Transverse colon (tissue), 4 donors: ENCODE results near the gene GPR150. TPM values are rescaled to one million over a fixed set of nuclear protein-coding genes. Genes with fewer than 3 reads are reported as not detected.

Experiments
- DNase-seq: peaks from one replicate; pipeline ENCODE4 v3.0.0-alpha.2; 2019
- H3K27ac ChIP-seq, 4 donors: fragments of 200-600 bp; sonication (generic); 2 replicates each; pipeline ENCODE4 v1.5.1; 2016 to 2018; ENCODE audit warnings: inconsistent platforms in 4 of 4
- H3K27me3 ChIP-seq: fragments of 200-600 bp; sonication (generic); 2 replicates; pipeline ENCODE4 v1.5.1; 2017; ENCODE audit warnings: inconsistent platforms
- H3K36me3 ChIP-seq, 4 donors: fragments of 200-600 bp; sonication (generic); 2 replicates each; pipeline ENCODE4 v1.5.1; 2017 to 2019; ENCODE audit warnings: inconsistent platforms in 4 of 4
- H3K4me1 ChIP-seq, 4 donors: fragments of 200-600 bp; sonication (generic); 2 replicates each; pipeline ENCODE4 v1.5.1; 2017 to 2020; ENCODE audit warnings: inconsistent platforms in 4 of 4
- H3K4me3 ChIP-seq, 4 donors: fragments of 200-600 bp; sonication (generic); 1 replicate in 1 of 4; 2 replicates in 3 of 4; pipeline versions ENCODE4 v1.5.1 to v1.6.1; 2017 to 2019; ENCODE audit warnings: inconsistent platforms in 4 of 4
- H3K9me3 ChIP-seq, 2 donors: fragments of 200-600 bp; sonication (generic); 2 replicates each; pipeline ENCODE4 v1.5.1; 2017 to 2019; ENCODE audit warnings: inconsistent platforms in 2 of 2
- EP300 ChIP-seq: sonication (generic); formaldehyde crosslinking; IDR thresholded peaks from one replicate; pipeline ENCODE4 v1.6.1; 2017; ENCODE audit warnings: antibody characterized with exemption, low read depth
- POLR2A ChIP-seq: fragments of 450-650 bp; IDR thresholded peaks from one replicate; pipeline ENCODE4 v1.6.1; 2016; ENCODE audit warnings: antibody characterized with exemption, mild to moderate bottlenecking, moderate library complexity
- POLR2AphosphoS5 ChIP-seq, 3 donors: sonication (generic); formaldehyde crosslinking; IDR thresholded peaks; one replicate each; pipeline ENCODE4 v1.6.1; 2016; ENCODE audit warnings: antibody characterized with exemption in 3 of 3
- WGBS, 2 donors: methylation state at CpG; one replicate each; pipeline ENCODE4 v1.1.5; 2018; ENCODE audit warnings: low coverage in 1 of 2; 5-methylcytosine and 5-hydroxymethylcytosine counted together
- in situ Hi-C, 4 donors: fragments of 200-750 bp; cut with MboI; loops; one replicate each; pipeline versions ENCODE4 v1.15.0 to v1.15.1; 2017; ENCODE audit warnings: low sequenced_read_pairs in 3 of 4, low pct_ligation_motif_present in 1 of 4, low pct_unique_long_range_greater_than_20kb in 1 of 4
- intact Hi-C: fragments of 100-400 bp; cut with DNase I; formaldehyde crosslinking; loops from one replicate; pipeline ENCODE4 v1.15.1; 2023; ENCODE audit warnings: low total_unique reads
- total RNA-seq, 4 donors: library from RNA; depleted of rRNA; stranded (reverse); fragments of >200 nt; gene quantifications; one replicate each; pipeline ENCODE4 v1.1.0, GENCODE V29; 2016
- TF ChIP-seq, protein P1 (sequence below), 5 experiments: fragments of 200-600 bp in 3 of 5; fragments of 450-650 bp in 2 of 5; sonication (generic) in 3 of 5; IDR thresholded peaks; 1 replicate in 2 of 5; 2 replicates in 3 of 5; pipeline ENCODE4 v1.5.1; 2016 to 2017; ENCODE audit warnings: antibody characterized with exemption in 5 of 5, inconsistent platforms in 3 of 5, mild to moderate bottlenecking in 2 of 5, moderate library complexity in 1 of 5

GPR150 gene
- total RNA-seq, 4 donors from 2014 or later, result 0.41 to 0.60 TPM; not detected in 2

DNA sequence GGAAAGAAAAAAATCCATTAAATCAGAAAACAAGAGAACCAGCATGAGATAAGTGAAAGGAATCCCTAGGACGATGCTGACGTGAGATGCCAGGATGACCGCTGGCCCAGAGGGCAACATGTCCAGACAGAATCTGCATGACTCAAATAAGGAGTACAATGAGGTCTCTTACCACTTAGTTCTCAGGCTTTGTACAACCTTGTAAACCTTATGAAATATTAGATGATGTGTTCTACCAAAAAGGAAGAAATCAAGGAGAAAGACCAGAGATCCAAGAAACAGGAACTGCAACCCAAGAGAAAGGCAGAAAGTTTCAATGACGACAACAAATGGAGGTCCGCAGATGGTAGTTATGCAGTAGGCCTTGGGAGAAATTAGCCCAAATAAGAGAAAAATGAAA lies 2.8 kb upstream of the GPR150 start:
- intact Hi-C loops, result no loop called here
- no peak for TF ChIP-seq EP300
- TF ChIP-seq, protein P1, sequence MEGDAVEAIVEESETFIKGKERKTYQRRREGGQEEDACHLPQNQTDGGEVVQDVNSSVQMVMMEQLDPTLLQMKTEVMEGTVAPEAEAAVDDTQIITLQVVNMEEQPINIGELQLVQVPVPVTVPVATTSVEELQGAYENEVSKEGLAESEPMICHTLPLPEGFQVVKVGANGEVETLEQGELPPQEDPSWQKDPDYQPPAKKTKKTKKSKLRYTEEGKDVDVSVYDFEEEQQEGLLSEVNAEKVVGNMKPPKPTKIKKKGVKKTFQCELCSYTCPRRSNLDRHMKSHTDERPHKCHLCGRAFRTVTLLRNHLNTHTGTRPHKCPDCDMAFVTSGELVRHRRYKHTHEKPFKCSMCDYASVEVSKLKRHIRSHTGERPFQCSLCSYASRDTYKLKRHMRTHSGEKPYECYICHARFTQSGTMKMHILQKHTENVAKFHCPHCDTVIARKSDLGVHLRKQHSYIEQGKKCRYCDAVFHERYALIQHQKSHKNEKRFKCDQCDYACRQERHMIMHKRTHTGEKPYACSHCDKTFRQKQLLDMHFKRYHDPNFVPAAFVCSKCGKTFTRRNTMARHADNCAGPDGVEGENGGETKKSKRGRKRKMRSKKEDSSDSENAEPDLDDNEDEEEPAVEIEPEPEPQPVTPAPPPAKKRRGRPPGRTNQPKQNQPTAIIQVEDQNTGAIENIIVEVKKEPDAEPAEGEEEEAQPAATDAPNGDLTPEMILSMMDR (IDR thresholded peaks at IDR 0.05), result no peak
- TF ChIP-seq POLR2A, result no peak
- TF ChIP-seq POLR2AphosphoS5 (IDR thresholded peaks at IDR 0.05), result no peak
- Histone ChIP-seq H3K4me3 (no peak overlapping the region), H3K27ac (no peak overlapping the region), H3K36me3 (peaks cover 0 to 3% (median 0%) of the 10 kb centered on the region in 4 donors), H3K4me1 (peaks cover 0 to 25% (median 19%) of the 10 kb centered on the region in 4 donors), H3K9me3 (peaks cover 9% of the 10 kb centered on the region in 2 donors), H3K27me3 (peaks cover 3% of the 10 kb centered on the region)
- 72 to 100% methylated on average over 4 to 5 of the region's 5 CpGs for WGBS, 2 donors
- DNase-seq, result no peak
- in situ Hi-C loops, result no loop called here

DNA sequence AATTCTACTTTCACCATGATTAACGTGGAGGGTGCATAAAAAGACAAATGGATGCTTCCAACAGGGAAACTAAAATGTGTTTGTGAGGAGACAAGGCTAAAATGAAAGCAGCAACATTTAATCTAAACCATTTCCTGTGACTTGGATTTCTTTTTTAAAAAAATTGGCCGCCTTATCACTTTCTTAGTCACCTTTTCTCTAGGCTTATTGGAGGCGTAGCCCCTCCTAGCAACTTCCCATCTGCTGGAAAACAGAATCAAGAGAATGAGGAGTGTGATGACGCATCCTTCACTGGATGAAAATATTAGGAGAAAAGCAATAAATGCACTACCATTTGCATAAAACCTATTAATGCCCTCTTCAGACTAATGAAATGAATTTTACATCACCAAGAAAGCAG lies 791 bp upstream of the GPR150 start:
- no peak for DNase-seq

DNA sequence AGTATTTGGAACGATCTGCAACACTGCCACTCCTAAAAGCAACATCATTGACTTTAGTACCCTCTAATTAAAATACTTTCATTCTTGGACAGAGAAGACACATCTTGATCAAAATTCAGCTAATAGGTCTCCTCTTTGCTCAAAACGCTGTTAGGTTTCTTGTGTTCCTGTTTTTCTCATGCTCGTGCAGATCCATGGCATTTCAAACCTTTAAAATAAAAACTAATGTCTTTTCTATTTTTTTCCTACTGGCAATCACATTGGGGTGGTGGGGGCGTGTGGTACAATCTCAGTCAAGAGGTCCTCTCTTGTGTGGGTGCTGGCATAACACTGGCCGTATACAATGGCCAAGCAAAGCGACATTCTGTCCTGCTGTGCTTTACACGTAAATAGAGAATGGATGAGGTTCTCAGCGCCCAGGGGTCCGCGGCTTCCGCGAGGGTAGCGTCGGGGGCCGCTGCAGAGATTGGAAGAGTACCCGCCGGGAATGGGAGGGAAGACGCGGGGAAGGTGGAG lies 315 bp upstream of the GPR150 start:
- Histone ChIP-seq H3K4me3 (peak overlapping the region in 3 of 4 donors; percentile 42 to 66 (median 55)), H3K4me1 (peaks cover 0 to 31% (median 21%) of the 10 kb centered on the region in 4 donors), H3K27me3 (peaks cover 3% of the 10 kb centered on the region), H3K36me3 (no peaks in the 10 kb centered on the region), H3K9me3 (no peaks in the 10 kb centered on the region), H3K27ac (no peak overlapping the region)
- TF ChIP-seq POLR2AphosphoS5 (IDR thresholded peaks at IDR 0.05), result no peak
- TF ChIP-seq POLR2A, result no peak
- TF ChIP-seq EP300, result no peak
- TF ChIP-seq, protein P1 (IDR thresholded peaks at IDR 0.05), result no peak
- 10 to 34% methylated on average over 3 to 19 of the region's 19 CpGs for WGBS, 2 donors
- in situ Hi-C loops, result no loop called here
- intact Hi-C loops, result no loop called here
- DNase-seq, result no peak

More for the DNA sequence above, 791 bp upstream of the GPR150 start:
- WGBS, 2 donors, result 87 to 95% methylated on average over 3 to 4 of the region's 4 CpGs
- intact Hi-C loops, result no loop called here
- Histone ChIP-seq H3K27ac (no peak overlapping the region), H3K9me3 (peaks cover 0 to 2% of the 10 kb centered on the region in 2 donors), H3K4me1 (peaks cover 0 to 31% (median 21%) of the 10 kb centered on the region in 4 donors), H3K36me3 (no peaks in the 10 kb centered on the region), H3K27me3 (peaks cover 3% of the 10 kb centered on the region), H3K4me3 (no peak overlapping the region)
- in situ Hi-C loops, result no loop called here
- no peak for TF ChIP-seq POLR2AphosphoS5 (IDR thresholded peaks at IDR 0.05)
- TF ChIP-seq, protein P1 (IDR thresholded peaks at IDR 0.05), result no peak
- no peak for TF ChIP-seq POLR2A
- TF ChIP-seq EP300, result no peak

DNA sequence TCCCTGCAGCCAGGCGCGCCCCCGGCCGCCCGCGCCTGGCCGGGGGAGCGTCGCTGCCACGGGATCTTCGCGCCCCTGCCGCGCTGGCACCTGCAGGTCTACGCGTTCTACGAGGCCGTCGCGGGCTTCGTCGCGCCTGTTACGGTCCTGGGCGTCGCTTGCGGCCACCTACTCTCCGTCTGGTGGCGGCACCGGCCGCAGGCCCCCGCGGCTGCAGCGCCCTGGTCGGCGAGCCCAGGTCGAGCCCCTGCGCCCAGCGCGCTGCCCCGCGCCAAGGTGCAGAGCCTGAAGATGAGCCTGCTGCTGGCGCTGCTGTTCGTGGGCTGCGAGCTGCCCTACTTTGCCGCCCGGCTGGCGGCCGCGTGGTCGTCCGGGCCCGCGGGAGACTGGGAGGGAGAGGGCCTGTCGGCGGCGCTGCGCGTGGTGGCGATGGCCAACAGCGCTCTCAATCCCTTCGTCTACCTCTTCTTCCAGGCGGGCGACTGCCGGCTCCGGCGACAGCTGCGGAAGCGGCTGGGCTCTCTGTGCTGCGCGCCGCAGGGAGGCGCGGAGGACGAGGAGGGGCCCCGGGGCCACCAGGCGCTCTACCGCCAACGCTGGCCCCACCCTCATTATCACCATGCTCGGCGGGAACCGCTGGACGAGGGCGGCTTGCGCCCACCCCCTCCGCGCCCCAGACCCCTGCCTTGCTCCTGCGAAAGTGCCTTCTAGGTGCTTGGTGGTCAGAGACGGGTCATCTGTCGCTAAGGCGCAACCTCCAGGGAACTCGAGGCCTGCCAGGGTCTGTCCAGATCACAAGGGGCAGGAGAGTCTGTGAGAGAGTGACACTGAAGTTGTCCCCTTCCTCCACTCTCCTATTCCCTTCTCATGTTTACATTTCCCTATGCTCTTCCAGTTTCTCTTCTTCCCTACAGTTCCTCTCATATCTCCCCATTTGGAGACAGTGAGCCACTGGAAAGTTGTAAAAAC lies 1.3 kb downstream of the GPR150 start:
- WGBS, 2 donors, result 20 to 40% methylated on average over 1 to 26 of the region's 92 CpGs
- DNase-seq, result peak; percentile 32
- in situ Hi-C loops, result no loop called here

More for the DNA sequence above, 1.3 kb downstream of the GPR150 start:
- no peaks in the 10 kb centered on the region for H3K9me3 ChIP-seq
- peak overlapping the region; percentile 33 to 66 (median 48) for H3K4me3 ChIP-seq
- intact Hi-C loops, result no loop called here
- peaks cover 3% of the 10 kb centered on the region for H3K27me3 ChIP-seq
- H3K36me3 ChIP-seq, result no peaks in the 10 kb centered on the region
- peak overlapping the region; percentile 44 to 74 (median 57) for H3K27ac ChIP-seq
- no peak for TF ChIP-seq POLR2AphosphoS5 (IDR thresholded peaks at IDR 0.05)
- no peak for TF ChIP-seq EP300
- TF ChIP-seq, protein P1 (IDR thresholded peaks at IDR 0.05), result no peak
- TF ChIP-seq POLR2A, result no peak
- peaks cover 0 to 31% (median 21%) of the 10 kb centered on the region in 4 donors for H3K4me1 ChIP-seq
